Measurements from ENCODE around the gene HMX1.

The HMX1 gene

DNA sequence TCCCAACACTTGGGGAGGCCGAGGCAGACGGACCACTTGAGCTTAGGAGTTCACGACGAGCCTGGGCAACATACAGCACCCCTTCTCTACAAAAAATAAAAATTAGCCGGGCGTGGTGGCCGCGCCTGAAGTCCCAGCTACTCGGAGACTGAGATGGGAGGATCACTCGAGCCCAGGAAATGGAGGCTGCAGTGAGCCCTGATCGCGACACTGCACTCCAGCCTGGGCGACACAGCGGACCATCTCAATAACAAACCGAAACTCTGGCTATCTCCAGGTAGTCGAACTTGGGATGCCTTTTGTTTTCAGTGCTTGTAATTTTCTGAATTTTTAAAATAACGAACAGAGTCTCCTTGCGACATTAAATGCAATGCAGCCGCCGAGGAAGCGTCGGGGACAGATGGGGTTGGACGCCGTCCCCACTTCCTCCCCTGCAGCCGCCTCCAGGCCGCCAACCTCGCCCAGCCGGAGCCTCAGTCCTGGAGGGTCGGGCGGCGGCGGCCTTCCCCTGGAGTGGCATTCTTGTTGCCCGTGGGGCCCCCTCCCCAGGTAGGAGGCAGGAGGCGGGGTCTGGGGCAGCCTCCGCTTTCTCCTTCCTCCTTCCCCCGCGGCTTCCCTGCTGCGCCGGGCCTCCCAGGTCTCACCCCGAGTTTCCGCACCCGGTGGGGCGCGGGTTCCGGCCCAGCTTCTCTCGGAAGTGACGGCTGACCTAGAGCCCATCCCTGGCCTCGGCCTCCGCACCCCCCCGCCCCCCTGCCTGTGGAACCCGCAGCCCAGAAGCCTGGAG, 14.6 kb downstream of the HMX1 start:
- DNase-seq (ENCODE audit: low spot score), result no peak

DNA sequence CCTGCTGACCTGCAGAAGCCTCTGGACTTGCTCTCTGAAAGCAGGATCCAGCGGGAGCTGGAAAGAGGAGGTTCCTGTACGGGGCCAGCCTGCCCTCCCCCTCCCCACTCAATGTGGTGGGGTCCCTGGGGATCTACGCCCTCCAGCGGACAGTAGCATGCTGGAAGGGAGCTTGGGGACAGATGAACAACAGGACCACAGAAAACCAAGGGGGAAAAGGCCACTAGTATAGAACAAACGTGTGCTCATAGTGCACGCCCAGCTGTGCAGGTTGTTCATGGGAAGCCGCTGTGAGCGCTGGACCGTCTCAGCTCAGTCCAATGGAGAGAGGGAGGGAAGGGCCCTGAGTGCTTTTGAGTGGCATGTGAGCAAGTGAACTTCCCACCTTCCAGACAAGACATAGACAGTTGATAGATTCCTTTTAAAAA, 15.8 kb downstream of the HMX1 start:
- no peak for DNase-seq (ENCODE audit: low spot score)

DNA sequence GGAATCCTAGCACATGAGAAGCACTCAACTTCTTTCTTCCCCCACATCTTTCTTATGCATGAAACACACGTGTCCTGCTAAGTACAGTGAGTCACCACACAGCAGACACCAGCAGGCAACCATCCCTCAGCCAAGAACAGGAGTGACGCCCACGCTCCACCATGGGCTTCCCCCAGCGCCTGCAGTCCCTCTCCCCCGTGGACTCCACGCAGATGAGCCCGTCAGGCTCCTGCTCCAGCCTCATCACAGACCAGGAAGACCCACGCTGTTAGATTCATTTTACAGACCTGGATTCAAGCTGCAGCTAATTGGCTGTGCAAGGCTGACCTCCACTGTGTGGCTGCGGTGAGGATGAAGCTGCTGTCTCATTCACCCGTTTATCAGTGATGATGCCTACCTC, 16.7 kb downstream of the HMX1 start:
- DNase-seq (ENCODE audit: low spot score), result no peak

DNA sequence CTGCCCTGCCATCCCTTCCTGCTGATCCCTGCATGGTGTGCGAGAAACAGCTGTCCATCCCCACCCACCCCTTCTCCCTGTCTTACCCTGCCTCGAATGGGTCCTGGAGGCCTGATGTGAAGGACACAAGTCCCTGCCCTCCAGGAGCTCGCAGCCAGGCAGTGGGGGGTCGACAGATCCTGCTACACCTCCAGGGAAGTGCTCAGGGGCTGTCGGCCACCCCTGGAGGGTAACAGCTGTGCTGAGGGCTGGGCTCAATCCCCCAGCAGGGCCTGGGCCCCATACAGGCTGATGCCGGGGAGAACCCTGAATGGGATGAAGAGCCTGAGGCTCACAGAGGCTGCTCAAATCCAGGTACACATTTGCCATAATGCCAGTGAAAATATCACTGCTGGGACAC, 17.6 kb downstream of the HMX1 start:
- DNase-seq (ENCODE audit: low spot score), result no peak

DNA sequence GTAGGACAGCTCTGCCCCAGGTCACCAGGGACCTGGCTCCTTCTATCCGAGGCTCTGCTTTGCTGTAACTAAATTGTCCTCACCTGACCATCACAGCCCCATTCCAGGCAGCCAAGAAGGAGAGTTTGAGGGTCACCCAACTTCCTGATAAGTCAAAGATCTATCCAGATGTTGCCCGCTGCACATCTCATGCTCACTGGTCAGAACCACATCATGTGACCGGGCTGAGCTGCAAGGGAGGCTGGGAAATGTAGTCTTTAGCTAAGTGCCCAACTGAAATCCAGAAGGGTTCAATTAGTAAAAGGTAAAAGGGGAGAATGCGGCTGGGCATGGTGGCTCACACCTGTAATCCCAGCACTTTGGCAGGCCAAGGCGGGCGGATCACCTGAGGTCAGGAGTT, 18.4 kb downstream of the HMX1 start:
- DNase-seq (ENCODE audit: low spot score), result no peak

DNA sequence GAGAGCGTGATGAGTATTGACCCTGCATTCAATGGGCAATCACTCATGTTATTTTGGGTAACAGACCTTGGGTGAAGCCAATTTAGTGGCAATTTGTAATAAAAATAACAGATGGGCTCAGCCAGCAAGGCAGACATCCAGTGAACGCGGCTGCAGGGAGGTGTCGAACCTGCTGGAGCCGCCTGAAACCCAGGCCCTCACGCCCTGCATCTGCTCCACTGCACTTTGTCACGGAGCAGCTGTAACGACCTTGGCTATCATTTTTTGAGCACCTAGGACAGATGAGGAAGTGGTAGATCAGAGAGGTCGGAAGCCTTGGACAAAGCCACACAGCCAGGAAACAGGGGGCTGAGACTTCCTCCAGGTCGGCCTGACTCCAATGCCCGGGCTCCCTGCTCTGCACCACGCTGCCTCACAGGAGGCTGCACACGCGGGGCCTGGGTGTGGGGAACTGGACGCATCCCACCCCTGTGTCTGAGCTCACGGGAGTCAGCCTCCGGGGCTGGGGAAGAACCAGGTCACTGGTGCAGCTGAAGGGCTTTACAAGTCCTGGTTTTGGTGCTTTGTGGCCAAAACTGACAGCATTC, 19.4 kb downstream of the HMX1 start:
- DNase-seq (ENCODE audit: low spot score), result no peak

DNA sequence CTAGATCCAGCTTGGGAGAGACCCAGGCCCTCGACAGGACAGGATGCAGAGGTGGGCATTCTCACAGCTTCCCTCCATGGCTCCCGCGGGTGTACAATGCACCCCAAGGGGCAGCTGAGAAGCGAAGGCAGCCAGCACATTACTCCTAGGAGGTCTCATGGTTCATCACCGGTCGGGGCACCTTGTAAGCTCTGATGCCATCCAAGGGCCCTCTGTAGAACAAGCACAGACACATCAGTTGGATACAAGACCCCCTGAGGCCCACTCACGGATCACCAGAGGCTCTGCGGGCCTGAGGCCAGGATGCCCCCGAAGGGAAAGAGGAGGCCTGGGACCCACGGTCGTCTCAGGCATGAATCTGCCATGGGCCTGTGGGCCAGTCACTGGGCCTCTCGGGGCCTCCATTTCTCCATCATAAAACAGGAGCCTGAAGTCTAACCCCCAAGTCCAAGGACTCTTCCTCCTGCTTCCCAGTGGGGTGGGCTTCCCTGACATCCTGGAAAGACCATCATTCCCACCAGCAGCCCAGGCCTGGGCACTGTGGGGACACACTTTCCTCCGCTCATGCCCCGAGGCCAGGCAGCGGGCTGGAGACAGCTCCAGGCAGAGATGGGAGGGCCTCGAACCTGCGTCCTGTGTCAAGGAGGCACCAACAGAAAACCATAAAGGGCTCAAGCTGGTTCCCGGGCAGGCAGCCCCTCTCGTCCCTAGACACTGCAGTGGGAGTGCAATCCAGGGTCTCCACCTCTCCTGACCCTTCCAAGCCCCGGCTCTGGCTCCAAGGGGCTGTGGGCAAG, 20.1 kb downstream of the HMX1 start:
- no peak for DNase-seq (ENCODE audit: low spot score)

DNA sequence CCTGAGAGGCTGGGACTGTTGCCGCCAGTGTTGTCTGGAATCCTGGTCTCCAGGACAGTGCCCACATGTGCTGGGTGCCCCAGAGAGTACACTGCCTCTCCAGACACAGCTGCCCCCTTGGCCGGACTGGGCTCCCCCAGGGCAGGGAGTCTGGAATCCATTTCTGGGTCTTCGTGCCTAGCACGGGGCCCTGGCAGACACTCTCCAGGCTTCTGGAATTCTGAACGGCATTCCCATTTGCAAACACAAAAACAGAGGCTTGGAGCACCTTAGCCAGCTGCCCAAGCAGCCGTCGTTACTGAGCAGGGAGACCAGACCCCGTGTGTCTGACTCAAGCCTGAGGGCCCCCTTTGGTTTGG, 20.8 kb downstream of the HMX1 start:
- no peak for DNase-seq (ENCODE audit: low spot score)

DNA sequence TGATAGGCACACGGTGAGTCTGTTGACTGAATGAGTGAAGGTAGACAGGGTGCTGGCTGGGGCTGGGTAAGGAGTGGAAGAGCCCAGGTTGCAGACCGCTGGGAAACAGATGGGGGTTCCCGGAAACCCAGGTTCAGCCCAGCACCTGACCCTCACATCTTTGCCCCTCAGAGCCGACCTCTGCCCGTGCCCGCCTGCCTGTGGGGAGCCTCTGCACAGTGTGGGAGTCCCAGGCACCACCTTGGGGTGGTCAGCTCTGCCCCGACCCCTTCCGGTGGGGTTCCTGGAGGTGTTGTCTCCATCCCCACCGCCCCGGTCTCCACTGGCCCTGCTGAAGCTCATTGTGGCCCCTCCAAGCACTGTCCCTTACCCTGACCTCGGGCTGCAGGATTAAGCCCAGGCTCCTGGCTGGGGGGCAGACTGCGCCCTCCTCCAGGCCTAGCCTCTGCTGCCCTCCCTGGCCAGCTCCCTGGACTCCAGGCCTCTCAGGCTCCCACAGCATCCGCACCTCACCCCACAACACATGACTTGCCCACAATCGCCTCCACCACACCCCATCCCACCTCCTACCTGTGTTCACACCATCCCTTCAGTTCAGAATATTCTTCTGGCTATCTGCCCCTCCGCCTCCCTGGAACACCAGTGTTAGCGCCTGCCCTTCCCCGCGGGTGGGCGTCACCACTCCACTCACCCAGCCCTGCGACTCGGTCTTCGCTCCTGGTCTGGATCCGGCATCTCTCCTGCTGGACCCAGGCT, 21.4 kb downstream of the HMX1 start:
- DNase-seq (ENCODE audit: low spot score), result no peak

DNA sequence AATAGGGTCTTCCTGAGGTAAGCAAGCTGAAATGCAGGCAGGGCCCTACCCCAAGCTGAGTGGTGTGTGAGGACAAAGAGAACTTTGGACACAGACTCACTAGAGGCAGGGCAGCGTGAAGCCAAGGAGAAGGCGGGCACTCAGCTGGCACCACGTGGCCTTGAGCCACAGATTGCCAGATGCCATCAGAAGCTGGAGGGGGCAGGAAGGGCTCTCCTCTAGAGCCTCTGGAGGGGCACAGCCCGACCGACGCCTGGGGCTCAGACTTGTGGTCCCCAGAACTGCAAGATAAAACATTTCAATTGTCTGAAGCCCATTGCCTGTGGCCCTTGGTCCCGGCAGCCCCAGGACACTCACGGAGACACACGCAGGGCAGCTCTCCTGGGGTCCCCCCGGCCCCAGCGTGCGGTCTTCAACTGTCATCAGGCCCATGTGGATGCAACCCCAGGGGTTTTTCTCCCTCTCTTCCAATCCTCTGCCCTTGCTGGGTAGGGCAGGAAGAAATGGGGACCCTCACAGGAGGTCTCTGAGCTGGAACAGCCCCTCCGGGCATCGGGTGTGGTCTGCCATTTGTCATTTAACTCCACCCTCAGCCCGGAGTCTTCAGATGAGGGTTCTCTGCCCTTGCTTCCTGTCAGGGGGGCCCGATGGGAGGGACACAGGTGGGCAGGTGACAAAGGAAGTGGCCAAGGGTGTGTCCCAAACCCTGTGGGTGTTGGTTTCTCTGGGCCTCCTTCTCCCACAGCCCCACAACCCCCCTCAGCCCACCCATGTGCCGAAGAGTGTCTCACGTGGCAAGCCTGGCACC, 22.2 kb downstream of the HMX1 start:
- DNase-seq (ENCODE audit: low spot score), result no peak

DNA sequence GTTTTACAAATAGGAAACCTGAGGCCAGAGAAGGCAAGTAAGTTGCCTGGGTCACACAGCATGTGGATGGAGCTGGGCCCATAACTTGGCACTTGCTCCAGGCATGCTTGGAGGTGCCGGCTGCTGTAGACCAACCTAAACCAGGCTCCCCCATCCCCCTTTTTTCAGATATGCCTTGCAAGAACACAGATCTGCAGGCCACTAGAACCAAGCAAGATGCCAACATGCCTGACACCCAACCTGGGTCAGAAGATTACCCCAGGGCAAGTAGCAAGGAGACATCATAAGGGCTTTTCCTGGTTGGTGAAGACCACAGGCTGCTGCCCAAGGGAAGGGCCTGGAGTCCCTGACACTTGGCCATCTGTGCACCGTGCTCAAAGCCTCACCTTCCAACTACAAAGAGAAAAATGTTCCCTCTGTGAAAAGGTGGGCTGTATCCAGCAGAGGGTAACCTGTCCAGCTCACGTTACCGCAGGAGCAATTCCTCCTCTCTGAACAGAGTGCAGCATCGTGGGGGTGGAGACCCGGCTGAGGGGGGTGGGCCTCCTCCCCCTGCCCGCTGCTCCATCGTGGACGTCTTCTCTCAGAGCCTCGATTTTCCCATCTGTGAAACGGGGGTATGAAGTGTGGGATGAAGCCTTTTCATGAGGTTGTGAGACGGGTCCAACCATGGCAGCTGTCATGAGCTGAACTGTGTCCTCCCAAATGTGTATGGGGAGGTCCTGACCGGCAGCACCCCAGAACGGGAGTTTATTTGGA, 23.0 kb downstream of the HMX1 start:
- no peak for DNase-seq (ENCODE audit: low spot score)

DNA sequence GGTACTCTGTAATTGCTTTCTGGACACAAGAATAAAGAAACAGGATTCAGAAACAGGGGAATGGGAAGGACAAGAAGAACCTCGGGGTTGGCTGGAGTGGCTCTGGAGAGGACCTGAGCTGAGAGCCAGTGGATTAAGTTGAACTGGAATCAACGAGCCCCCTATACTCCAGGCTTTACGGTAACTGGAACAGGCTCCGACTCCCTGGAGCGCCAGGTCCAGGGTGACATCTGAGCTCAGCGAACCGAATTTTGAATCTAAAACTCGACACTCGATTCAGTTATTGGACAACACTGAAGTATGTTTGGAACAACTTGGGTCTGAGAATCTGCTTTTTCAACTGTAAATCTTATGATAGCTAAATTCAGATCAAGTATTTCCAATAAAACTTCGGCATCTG, 23.9 kb downstream of the HMX1 start:
- no peak for DNase-seq (ENCODE audit: low spot score)

DNA sequence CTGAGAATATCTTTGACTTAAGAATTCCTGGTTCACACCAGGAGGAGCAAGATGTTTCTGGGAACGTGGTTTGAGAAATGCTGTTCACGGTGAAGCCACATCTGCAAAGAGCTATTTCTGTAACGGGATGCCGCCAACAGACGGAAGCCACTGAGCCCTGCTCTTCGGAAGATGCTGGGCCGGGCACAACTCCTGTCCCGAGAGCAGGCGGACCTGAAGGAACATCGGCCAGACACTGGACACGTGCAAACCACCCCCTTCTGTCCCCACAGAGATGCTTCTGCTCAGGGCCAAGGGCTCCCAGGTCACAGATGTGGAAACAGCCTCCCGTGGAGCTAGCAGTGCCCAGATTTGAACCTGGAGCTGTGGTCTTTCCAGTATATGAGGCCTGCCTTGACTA, 24.3 kb downstream of the HMX1 start:
- no peak for DNase-seq (ENCODE audit: low spot score)

DNA sequence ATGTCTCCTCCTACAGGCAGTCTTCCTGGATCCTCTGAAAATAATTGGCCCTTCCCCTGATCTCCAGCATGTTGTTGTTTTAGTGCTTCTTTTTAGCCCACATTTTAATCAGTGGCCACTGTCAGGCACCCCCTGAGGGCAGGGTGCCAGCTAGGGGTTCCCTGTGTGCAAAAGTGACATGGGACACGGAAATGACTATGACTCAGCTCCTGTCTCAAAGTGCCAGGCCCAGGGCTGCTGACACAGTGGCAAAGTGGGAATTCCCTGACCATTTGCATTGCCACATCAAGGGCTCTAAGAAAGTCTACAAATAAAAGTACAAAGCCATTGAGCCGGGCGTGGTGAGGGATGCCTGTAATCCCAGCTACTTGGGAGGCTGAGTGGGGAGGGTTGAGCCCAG, 24.8 kb downstream of the HMX1 start:
- DNase-seq (ENCODE audit: low spot score), result no peak

DNA sequence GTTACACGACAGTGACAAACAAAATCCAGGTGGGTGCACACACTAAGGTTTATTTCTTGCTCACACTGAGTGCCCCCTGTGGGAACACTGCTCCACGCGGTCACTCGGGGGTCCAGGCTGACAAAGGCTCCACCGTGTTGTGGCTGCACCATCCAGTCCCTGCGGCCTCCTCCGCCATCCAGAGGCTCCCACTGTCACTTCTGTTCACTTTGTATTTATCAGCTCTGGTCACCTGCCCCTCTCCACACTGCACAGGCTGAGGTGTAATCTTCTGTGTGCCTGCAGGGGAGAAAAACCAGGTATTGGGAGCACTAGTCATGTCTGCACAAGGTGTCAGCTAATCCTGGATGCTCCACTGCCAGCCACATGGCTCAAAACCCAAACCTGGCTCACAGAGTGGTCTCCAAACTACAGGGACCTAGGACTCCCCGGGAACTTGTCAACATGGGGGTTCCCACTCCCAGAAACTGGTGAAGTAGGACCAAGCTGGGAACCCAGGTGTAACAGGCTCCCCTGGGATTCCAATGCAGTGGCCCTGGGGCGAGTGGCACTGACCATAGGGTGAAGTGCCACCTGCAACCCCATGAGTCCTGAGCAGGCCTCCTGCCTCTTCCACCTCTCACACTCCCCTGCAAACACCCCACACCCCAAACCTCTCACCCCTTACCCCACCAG, 25.5 kb downstream of the HMX1 start:
- DNase-seq (ENCODE audit: low spot score), result no peak

DNA sequence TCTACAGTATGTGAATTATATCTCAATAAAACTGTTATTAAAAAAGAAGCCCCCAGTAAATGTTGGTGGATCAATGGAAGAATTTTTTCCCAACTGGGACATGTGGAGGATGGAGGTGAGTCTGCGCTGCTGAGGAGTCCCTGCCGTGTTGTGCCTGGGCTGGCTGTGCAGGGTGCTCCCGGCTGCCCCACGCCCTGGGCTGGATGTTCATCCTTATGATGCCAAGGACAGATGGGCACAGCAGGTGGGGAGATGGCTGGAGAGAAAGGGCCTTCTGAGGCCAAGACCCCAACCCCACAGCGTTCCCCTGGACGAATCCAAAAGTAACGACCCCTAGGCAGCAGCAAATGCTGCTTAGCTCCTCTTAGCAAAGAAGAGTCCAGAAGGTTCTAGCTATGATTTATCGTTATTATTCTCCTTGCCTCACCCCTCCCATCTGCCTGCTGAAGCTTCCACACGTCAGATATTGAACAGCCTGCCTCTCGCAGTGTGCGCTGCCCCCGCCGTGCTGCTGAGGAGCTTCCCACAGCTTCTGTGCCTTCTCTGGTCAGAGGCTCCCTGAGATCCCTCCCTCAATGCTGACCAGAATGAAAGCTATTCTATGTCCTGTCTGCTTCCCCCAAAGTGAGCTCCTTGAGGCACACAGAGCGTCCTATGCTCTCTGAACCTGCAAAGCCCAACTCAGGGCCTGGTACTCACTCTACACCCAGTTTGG, 26.5 kb downstream of the HMX1 start:
- no peak for DNase-seq (ENCODE audit: low spot score)

DNA sequence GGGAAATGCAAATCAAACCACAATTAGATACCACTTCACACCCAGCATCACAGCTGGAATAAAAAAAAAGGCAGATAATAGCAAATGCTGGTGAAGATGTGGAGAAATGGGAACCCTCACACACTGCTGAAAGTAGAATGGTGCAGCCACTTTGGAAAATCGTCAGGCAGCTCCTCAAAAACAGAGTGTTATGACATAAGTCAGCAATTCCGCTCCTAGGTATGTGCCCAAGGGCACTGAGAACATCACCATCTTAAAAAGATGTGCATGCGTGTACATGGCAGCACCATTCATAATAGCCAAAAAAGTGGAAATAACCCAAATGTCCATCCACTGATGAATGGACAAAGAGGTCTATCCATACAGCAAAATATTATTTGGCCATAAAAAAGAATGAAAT, 28.0 kb downstream of the HMX1 start:
- no peak for DNase-seq (ENCODE audit: low spot score)

DNA sequence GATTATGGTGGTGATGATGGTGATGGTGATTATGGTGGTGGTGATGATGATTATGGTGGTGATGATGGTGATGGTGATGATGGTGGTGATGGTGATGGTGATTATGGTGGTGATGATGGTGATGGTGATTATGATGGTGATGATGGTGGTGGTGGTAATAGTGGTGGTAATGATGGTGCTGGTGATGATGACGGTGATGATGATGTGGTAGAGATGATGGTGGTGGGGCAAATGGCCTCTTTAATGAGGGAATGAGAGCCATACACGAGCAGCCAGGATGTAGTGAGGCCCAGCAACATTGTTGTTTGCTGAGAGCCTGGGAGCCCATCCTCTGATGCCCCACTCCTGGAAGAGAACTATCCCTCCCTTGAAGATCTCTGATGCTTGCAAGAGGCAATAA, 29.0 kb downstream of the HMX1 start:
- no peak for DNase-seq (ENCODE audit: low spot score)

DNA sequence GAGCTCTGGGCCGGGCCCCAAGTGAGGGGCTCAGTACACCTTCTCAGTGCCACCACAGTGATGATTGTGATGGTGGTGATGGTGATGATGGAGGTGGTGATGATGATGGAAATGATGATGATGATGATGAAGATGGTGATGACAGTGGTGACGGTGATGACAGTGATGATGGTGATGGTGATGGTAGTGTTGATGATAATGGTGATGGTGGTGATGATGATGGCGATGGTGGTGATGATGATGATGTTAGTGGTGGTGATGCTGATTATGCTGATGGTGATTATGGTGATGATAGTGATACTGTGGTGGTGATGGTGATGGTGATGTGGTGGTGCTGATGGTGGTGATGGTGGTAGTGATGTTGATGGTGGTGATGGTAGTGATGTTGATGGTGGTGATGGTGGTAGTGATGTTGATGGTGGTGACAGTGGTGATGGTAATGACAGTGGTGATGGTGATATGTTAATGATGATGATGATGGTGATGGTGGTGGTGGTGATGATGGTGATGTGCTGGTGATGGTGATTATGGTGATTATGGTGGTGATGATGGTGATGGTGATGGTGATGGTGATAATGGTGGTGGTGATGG, 29.9 kb downstream of the HMX1 start:
- DNase-seq (ENCODE audit: low spot score), result no peak

Data from activated CD4-positive, alpha-beta T cell treated with anti-CD3 and anti-CD28 coated beads, Interleukin-2, Interleukin-4, amounts not matched to agents 100 ng/mL and 50 ng/mL, durations not matched to agents 16 hours and 8 hours (primary cell).